ENCODE measurements around the gene POU2AF3.
"Not testable (repeated sequence)": the region's sequence is repeated elsewhere in the genome, so short reads cannot be mapped to it uniquely, and the experiment has no call there.

Gene POU2AF3

DNA sequence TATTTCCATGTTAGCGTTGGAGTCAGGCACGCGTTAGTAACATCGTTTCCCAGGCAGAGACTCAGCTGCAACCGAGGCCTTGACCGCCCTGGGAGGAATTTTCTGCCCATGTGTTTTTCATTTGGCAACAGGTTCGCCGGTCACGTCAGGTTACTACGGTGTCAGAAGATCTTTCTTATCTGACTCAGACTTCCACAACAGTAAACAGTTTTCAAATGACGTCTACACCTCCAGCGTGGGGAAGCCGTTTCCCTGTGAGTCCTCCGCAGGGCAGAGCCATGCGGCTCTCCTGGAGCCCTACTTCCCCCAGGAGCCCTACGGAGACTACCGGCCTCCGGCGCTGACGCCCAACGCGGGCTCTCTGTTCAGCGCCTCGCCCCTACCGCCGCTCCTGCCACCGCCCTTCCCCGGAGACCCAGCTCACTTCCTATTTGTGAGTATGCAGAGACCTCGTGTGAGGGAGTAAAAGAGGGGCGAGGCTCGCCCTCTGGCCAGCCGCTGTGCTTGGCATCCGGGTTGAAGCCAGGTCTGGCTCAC lies 14.3 kb upstream of the POU2AF3 start:
- TF ChIP-seq, protein P1, sequence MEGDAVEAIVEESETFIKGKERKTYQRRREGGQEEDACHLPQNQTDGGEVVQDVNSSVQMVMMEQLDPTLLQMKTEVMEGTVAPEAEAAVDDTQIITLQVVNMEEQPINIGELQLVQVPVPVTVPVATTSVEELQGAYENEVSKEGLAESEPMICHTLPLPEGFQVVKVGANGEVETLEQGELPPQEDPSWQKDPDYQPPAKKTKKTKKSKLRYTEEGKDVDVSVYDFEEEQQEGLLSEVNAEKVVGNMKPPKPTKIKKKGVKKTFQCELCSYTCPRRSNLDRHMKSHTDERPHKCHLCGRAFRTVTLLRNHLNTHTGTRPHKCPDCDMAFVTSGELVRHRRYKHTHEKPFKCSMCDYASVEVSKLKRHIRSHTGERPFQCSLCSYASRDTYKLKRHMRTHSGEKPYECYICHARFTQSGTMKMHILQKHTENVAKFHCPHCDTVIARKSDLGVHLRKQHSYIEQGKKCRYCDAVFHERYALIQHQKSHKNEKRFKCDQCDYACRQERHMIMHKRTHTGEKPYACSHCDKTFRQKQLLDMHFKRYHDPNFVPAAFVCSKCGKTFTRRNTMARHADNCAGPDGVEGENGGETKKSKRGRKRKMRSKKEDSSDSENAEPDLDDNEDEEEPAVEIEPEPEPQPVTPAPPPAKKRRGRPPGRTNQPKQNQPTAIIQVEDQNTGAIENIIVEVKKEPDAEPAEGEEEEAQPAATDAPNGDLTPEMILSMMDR (IDR thresholded peaks at IDR 0.05; ENCODE audit: low read depth, low read length), result no peak
- DNase-seq (ENCODE audit: low read depth in 2 of 2), result no peak
- no peak overlapping the region for H3K4me3 ChIP-seq (replicated peaks in 1 of 2; ENCODE audit: low read depth in 2 of 2, low read length in 2 of 2)

- DNase-seq (ENCODE audit: low read depth in 2 of 2), result no peak
- TF ChIP-seq, protein P1 (IDR thresholded peaks at IDR 0.05; ENCODE audit: low read depth, low read length), result no peak
- H3K4me3 ChIP-seq (replicated peaks in 1 of 2; ENCODE audit: low read depth in 2 of 2, low read length in 2 of 2), result no peak overlapping the region
Measured at GRCh38 chr11:111285189-111286091, 12.9 kb upstream of the POU2AF3 start.

GRCh38 chr11:111291764-111292163 lies 6.6 kb upstream of the POU2AF3 start:
- no peak for DNase-seq (ENCODE audit: low read depth in 2 of 2)
- TF ChIP-seq, protein P1 (IDR thresholded peaks at IDR 0.05; ENCODE audit: low read depth, low read length), result no peak
- no peak overlapping the region for H3K4me3 ChIP-seq (replicated peaks in 1 of 2; ENCODE audit: low read depth in 2 of 2, low read length in 2 of 2)

- not testable (repeated sequence) for H3K4me3 ChIP-seq (replicated peaks in 1 of 2; ENCODE audit: low read depth in 2 of 2, low read length in 2 of 2); DNase-seq (ENCODE audit: low read depth in 2 of 2)
Measured at GRCh38 chr11:111292408-111292807, 5.9 kb upstream of the POU2AF3 start.

- TF ChIP-seq, protein P1 (IDR thresholded peaks at IDR 0.05; ENCODE audit: low read depth, low read length), result no peak
- no peak for DNase-seq (ENCODE audit: low read depth in 2 of 2)
- no peak overlapping the region for H3K4me3 ChIP-seq (replicated peaks in 1 of 2; ENCODE audit: low read depth in 2 of 2, low read length in 2 of 2)
Measured at GRCh38 chr11:111296196-111296595, 2.1 kb upstream of the POU2AF3 start.

DNA sequence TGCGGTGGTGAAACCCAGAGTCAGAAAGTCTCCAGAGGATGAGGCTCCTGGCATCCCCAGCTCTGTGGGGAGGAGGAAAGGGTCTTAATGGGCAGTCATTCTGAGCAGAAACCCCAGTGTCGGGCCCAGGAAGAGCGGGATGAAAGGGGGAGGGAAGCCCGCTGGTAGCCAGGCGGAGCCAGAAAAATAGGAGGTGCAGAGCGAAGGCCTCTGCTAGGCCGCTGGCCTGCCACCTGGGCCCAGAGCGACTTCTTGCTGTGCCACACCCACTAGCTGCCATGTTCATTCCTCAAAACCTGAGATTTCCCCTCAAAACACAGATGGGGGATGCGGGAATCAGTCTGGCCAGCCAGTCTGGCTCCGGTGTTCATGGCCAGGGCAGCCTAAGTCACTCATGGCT lies 650 bp upstream of the POU2AF3 start:
- no peak for DNase-seq (ENCODE audit: low read depth in 2 of 2)
- TF ChIP-seq, protein P1 (IDR thresholded peaks at IDR 0.05; ENCODE audit: low read depth, low read length), result no peak
- no peak overlapping the region for H3K4me3 ChIP-seq (replicated peaks in 1 of 2; ENCODE audit: low read depth in 2 of 2, low read length in 2 of 2)

Data from cardiac fibroblast (primary cell).